B cell (primary cell): ENCODE data around the gene LZTFL1.

Experiments used
- CTCF ChIP-seq: fragments of 200-600 bp; IDR thresholded peaks from one replicate; pipeline ENCODE4 v1.8.0; 2022; ENCODE audit warnings: antibody characterized with exemption, mild to moderate bottlenecking
- EZH2 ChIP-seq: IDR thresholded peaks from 2 replicates; pipeline ENCODE4 v1.6.1; 2012; ENCODE audit warnings: borderline replicate concordance, low read depth, mild to moderate bottlenecking, moderate library complexity, low read length; ENCODE audit not compliant: insufficient read depth, poor library complexity, severe bottlenecking

- TF ChIP-seq CTCF (no peak), EZH2 (no peak)
Observed at GRCh38 chr3:45858809-45859543, 17.1 kb upstream of the LZTFL1 start.
